ENCODE data around the gene CHML.

DNA sequence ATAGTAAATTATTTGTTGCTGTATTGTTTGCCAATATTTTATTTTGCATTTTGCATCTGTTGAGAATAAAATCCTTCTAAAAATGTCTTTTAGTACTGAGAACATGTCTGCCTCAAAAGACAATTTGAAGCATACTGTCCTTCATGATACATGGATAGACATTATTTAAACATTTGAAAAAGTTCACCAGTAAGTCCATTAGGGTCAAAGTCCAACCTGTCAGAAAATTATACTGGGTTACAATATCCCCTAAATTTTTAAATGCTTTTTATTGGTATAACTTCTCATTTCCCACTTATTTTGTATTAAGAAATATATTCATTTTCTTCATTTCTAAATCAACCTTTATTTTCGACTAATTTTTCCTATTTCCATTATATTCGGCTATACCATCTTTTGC, 9.3 kb downstream of the CHML start:
- no peak for TF ChIP-seq POLR2AphosphoS5 (IDR thresholded peaks at IDR 0.05)
- TF ChIP-seq, protein P1, sequence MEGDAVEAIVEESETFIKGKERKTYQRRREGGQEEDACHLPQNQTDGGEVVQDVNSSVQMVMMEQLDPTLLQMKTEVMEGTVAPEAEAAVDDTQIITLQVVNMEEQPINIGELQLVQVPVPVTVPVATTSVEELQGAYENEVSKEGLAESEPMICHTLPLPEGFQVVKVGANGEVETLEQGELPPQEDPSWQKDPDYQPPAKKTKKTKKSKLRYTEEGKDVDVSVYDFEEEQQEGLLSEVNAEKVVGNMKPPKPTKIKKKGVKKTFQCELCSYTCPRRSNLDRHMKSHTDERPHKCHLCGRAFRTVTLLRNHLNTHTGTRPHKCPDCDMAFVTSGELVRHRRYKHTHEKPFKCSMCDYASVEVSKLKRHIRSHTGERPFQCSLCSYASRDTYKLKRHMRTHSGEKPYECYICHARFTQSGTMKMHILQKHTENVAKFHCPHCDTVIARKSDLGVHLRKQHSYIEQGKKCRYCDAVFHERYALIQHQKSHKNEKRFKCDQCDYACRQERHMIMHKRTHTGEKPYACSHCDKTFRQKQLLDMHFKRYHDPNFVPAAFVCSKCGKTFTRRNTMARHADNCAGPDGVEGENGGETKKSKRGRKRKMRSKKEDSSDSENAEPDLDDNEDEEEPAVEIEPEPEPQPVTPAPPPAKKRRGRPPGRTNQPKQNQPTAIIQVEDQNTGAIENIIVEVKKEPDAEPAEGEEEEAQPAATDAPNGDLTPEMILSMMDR (IDR thresholded peaks at IDR 0.05 in 8 of 11, conservative IDR thresholded peaks at IDR 0.05 in 3 of 11) = no peak
